Measurements from ENCODE around the gene THAP5. TPM values are rescaled to one million over a fixed set of nuclear protein-coding genes. Genes with fewer than 3 reads are reported as not detected.

Gene THAP5
- total RNA-seq, 4 donors from 2014 or later: 12.6 to 24.7 (median 15.7) TPM

- DNase-seq (ENCODE audit: low spot score): no peak
- TF ChIP-seq, protein P1, sequence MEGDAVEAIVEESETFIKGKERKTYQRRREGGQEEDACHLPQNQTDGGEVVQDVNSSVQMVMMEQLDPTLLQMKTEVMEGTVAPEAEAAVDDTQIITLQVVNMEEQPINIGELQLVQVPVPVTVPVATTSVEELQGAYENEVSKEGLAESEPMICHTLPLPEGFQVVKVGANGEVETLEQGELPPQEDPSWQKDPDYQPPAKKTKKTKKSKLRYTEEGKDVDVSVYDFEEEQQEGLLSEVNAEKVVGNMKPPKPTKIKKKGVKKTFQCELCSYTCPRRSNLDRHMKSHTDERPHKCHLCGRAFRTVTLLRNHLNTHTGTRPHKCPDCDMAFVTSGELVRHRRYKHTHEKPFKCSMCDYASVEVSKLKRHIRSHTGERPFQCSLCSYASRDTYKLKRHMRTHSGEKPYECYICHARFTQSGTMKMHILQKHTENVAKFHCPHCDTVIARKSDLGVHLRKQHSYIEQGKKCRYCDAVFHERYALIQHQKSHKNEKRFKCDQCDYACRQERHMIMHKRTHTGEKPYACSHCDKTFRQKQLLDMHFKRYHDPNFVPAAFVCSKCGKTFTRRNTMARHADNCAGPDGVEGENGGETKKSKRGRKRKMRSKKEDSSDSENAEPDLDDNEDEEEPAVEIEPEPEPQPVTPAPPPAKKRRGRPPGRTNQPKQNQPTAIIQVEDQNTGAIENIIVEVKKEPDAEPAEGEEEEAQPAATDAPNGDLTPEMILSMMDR (IDR thresholded peaks at IDR 0.05): no peak
- no peak for ATAC-seq (ENCODE audit: low FRiP score)
Measured at GRCh38 chr7:108533712-108534111, 35.8 kb downstream of the THAP5 start.

DNA sequence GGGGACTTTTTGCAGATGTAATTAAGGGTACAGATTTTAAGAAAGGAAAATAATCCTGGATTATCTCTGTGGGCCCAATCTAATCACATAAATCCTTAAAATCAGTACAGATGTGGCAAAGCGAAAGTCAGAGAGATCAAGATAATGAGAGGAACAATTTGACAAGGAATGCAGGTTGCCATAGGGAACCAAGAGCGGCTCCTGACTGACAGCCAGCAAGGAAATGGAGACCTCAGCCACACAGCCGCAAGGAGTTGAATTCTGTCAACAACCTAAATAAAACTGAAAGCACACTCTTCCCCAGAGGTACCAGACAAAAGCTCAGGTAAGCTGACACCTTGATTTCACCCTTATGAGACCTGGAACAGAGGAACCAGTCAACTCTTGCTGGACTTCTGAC lies 40.2 kb downstream of the THAP5 start:
- DNase-seq (ENCODE audit: low spot score) (no peak), ATAC-seq (ENCODE audit: low FRiP score) (no peak)
- TF ChIP-seq, protein P1 (IDR thresholded peaks at IDR 0.05): no peak

DNA sequence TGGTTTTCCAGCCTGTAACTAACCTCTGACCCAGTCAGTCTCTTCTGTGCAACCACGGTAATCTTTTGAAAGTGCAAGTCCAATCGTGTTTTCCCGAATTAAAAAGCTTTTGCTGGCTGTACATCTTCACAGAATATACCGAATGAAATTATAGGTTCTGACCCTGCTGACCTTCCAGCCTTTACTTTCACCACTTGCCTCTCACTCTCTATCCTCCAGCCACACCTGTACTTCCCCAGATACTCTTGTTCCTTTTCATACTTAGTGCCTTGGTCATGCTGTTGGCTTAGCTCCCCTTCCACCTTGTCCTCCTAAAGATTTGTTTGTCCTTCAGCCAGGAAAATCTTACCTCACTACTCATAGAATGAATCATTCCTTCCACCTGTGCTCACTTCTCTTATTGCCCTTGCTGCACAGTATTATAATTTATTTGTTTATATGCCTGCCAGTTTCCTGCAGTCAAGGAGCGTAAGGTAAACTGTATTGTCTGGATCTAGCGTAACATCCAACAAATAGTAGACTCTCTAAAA lies 41.3 kb downstream of the THAP5 start:
- DNase-seq (ENCODE audit: low spot score): no peak
- TF ChIP-seq, protein P1 (IDR thresholded peaks at IDR 0.05): no peak
- no peak for ATAC-seq (ENCODE audit: low FRiP score)

- ATAC-seq (ENCODE audit: low FRiP score) (no peak), DNase-seq (ENCODE audit: low spot score) (no peak)
- TF ChIP-seq, protein P1 (IDR thresholded peaks at IDR 0.05): no peak
Measured at GRCh38 chr7:108526768-108527017, 42.8 kb downstream of the THAP5 start.

DNA sequence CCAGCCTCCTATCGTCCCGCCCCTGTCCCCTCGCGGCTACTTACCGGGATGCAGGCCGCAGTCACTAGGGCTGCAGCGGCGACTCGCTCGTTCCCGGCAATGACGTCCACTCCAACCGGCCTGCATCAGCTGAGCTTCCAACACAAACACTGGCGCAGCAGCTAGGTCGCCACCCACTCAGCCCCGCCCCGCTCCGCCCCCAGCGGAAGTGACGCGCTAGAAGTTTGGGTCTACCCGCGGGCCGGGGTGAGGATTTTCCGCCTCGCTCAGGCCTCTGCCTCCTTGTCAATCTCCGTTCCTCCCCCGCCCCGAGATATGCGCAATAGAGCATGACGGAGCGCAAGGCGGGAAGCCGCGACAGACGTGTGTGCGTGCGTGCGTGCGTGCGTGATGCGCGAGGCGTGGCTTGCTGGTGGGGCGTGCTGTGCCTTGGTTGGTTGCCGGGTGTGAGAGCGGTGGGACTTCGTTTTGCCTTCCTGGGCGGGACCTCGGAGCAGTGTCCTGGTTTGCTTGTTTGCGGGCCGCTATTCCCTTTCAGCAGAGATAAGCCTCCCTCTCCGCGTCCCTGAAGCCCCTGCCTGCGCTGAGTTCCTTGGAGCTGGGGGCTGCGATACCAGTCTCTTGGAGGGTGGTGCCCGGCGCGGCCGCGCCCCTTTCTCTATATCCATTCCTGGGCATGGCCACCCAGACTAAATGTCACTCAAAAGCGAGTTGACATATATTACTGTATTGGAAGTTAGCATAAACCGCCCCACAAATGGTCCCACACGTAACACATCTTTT lies 43.3 kb downstream of the THAP5 start, which contains the start of gene PNPLA8:
PNPLA8 (minus strand) TSS at position 151 of the 783 bp plus-strand sequence. CDS start 10,644 bp downstream, outside the sequence.
- TF ChIP-seq, protein P1 (IDR thresholded peaks at IDR 0.05): no peak
- DNase-seq (ENCODE audit: low spot score) (peak; percentile 99), ATAC-seq (ENCODE audit: low FRiP score) (peak; percentile 97)

GRCh38 chr7:108525327-108525984 lies 44.0 kb downstream of the THAP5 start:
- TF ChIP-seq, protein P1 (IDR thresholded peaks at IDR 0.05): no peak
- DNase-seq (ENCODE audit: low spot score): no peak
- ATAC-seq (ENCODE audit: low FRiP score): peak; percentile 69

Data from omental fat pad (tissue), 4 donors.